ENCODE data around the gene THEM4.
"Not testable (repeated sequence)": the region's sequence is repeated elsewhere in the genome, so short reads cannot be mapped to it uniquely, and the experiment has no call there.

The THEM4 gene

DNA sequence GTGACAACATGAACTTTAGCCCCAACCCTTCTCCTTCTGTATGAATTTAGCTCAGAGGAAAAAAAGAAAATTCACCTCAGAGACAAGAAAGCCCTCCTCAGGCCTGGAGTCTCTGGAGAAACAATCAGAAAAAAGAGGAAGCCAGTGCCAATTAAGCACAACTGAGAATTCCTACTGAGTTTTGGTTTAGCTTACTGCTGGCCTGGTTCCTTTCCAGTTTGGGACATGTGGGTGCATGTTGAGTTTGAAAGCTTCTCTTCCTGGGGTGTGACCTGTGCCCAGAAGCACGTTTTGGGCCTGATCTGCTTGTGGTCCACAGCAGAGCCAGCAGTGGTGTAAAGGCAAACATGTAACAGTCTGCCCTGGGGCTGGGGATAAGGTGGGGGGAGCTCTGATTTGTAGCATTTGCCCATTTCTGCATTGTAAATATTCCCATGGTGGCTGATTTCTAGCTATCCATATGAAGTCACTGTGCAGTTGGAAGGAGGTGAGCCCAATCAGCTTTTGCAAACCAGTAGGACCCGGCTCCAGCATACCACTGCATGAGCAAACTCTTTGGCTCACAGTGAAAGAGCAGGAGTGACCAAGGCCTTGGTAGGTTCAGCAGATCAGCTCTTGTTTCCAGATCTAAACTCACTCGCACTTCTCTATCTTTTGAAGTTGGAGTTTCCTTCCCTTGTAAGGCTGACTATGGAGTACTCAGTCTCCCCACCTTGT, 51.1 kb downstream of the THEM4 start:
- no peak for DNase-seq

DNA sequence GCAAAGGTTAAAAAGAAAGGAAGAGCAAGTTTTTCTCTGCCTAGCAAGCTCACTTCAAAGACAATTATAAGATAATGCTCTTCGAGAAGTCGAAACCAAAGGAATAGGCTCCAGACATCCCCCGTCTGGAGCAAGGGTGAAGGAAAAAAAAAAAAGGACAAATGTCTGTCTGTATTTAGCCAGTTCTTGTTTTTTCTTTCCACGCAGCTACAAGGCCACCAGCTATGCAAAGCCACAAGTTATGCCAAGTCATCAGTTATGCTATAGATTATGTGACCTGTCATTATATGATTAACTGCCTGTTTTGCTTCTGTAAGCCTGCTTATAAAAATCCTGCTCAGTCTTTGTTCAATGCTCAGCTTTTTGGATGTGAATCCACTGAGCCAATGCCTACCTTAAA, 53.4 kb downstream of the THEM4 start:
- DNase-seq, result no peak

DNA sequence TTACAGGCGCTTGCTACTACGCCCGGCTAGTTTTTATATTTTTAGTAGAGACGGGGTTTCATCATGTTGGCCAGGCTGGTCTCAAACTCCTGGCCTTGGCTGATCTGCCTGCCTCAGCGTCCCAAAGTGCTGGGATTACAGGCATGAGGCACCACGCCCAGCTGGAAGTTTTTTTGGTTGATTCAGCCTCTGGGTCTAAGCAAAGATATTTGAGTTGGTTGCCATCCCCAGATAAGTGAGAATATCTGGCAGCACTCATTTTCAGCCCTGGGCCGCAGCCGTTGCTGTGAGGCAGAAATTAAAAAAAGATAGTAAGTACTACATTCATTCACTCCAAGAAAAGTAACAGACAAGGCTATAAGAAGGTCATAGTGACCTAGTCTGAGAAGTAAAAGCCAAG, 53.8 kb downstream of the THEM4 start:
- not testable (repeated sequence) for DNase-seq

DNA sequence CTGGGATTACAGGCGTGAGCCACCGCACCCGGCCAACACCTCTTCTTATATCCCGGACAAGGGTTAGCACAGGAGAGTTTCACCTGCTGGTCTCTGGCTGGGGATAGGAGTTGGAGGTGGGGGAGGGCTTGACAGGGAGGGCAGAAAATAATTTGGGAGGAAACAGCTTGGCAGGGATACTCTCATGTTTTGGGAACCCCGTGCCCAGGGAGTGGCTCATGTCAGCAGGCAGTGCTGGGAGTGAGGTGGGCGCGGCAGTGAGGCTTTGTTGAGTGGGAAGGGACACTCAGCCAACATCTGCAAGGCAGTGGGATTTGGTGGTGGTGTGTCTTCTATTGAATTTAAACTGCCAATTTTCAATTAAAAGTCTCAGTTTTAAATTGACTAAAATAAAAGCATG, 54.7 kb downstream of the THEM4 start:
- no peak for DNase-seq

DNA sequence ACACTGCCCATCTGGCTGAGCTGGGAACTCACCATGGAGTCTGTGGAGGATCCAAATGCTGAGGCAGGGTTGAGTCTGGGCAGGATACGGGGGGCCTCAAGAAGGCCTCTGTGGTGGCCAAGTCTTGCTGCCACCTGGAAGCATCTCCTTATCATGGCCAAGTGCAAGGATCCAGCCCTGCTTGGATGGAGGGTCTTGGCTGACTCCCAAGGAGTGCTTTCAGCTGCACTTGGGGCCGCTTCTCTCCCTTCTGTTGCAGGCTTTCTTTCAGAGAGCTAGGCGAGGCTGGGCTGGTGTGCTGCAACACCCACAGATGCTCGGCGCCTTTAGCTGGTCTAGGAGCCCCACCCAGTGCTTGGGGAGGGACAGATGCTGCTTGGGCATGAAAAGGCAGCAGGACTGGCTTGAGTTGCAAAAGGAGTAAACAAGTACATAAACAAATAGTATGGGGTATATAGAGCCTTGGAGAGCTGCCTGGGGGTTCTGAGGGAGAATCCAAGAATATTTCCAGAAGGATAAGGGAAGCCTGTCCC, 55.8 kb downstream of the THEM4 start, which contains the start of gene THEM5:
Gene THEM5, minus strand, starts transcription at position 302 of the 533 bp plus-strand sequence. Its CDS starts 147 bp downstream, at position 155.
- no peak for DNase-seq

DNA sequence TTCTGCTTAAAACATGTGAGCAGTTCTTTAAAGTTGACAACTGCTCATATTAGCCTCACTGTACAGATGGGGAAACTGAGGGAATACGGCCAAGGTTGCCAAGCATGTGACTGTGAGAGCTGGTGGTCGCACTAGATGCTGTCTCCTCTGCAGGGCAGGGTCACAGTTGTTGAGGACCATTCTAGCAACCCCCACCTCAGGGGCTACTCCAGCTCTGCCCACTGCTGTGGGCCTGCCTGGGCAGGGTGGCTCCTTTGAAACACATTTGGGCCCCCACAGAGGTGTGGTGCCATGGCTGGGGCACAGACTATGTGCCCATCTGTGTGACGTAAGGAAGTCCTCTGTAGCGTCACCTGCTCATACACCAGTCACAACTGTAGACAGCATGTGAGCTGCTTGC, 56.6 kb downstream of the THEM4 start:
- DNase-seq, result no peak

DNA sequence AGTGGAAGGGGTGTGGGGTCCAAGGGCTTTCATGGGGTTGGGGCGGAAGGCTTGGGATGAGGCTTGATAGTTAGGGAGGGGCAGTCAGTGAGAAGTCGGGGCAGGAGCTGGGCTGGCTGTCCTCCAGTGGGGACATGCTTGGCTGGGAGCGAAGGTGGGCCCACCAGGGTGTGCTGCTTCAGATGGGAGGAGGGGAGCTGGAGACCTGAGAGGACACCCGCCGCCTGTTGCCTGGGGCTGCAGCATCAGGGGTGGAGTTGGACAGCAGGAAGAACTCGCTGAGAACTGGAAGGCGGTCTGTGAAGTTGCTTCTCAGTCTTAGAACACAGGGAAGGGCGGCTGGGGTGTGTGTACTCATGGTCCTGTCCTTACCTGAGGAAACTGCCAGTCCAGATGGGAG, 57.4 kb downstream of the THEM4 start:
- DNase-seq, result no peak

DNA sequence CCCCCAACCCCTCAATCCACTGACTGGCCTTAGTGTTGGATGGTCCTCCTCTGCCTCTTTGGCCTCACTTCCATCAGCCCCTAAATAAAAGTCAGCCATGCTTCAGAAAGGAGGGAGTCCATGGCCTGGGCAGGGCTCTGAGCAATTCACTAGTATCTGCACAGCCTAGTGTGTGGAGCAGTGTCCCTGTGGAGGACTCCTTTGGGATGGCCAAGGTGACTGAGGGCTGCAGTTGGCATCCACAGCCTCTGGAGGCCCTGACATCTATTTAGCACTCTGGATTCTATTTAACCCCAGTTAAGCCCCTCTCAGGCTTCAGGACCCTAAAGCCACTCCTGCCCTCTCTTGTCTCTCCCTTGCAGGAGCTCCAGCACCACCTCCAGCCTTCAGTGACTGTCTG, 59.4 kb downstream of the THEM4 start:
- no peak for DNase-seq

DNA sequence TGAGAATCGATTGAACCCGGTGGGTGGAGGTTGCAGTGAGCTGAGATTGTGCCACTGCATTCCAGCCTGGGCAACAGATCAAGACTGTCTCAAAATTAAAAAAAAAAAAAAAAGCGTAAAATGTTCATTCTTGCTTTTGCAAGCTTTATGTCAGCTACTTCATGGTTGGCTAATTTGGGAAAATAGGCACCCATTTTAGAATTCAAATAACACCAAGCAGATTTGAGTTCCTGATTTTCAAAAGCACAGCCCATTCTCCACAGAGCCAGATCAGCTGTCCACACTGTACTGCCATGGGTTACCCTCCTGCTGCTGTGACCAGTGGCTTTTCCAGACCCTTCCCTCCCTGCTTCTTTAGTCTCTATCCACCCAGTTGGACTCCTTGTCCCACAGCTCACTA, 60.2 kb downstream of the THEM4 start:
- no peak for DNase-seq

DNA sequence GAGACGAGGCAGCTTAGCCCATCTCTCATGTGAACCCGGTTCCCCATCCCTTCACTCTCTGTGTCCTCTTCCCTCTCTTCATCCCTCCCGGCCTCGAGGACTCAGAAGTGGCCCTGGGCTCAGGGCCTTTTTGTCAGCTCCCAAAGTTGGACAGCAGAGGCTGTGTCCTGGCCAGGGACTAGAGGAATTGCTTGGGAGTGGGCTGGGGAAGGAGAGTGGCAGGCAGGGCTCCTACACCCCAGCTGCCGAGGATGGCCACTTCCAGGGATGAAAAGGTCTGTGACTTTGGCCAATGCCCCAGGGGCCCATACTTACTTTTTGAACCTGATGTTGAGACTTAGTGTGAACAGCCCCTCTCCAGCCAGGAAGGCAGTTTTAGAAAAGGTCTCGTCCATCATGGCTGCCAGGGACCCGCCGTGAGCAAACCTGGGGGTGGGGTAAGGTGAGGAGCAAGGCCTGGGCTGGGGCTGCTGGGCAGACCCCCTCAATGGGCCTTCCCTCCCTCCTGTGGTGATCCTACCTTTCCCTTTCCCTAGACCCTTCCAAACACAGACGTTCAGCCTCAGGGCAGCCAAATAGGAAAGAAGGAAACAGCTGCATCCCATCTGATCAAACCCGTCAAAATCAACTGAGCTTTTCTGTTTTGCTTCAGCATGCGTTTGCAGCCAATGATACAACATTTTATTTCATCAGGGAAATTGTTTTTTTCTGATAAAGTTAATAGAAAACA, 61.3 kb downstream of the THEM4 start:
- no peak for DNase-seq

DNA sequence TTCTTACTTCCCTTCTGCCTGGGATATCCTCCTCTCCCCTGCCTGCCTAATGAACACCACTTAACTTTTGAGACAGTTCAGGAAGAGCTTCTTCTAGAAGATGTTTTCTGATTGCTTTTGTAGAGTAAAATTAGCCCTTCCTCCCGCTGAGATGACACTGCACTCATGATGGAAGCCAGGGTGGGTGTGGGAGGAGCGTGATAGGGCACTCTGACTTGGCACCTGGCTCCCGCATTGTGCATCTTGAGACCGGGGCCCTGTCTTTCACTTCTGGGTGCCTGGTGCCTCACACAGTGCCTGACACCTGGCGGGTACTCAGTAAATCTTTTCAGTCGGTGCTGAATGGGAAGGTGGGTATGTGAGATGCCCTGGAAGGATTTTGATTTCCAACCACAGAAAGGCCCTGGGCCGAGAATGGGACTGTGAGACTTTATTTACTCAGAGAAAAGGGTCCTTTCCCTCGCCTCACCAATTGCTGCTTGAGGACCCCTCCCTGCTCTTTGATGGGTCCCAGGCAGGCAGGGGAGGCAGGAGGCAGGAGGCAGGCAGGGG, 62.5 kb downstream of the THEM4 start:
- no peak for DNase-seq

DNA sequence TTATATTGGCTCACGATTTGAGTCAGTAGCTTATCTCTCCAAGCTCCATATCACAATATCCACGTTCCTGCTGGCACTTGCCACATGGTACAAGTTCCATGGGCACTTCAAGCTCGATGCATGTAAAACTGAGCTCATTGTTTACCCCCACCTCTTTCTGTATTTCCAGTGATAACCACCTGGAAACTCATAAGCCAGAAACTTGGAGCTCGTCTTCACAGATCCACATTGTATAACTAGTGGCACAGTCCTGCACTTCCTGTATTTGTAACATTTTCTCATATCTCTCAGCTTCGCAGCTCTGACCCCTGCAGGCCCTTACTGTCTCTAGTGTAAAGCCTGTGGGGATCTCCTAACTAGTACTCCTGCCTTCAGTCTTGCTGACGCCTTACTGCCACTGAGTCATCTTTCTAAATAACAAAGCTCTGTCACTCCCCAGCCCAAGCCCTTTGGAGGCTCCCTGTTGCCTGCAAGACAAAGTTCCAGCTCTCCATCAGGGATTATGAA, 63.2 kb downstream of the THEM4 start:
- DNase-seq, result no peak

DNA sequence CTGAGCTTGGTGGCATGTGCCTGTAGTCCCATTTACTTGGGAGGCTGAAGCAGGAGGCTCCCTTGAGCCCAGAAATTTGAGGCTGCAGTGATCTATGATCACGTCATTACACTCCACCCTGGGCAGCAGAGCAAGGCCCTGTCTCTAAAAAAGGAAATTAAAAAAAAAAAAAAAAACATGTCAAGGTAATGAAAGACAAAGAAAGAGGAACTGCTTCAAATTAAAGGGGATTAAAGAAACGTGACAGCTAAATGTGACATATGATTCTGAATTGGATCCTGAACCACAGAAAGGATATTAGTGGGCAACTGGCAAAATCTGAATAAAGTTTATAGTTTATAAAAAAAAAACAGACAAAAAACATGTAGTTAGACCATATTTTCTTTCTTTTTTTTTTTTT, 65.9 kb downstream of the THEM4 start:
- DNase-seq, result no peak

DNA sequence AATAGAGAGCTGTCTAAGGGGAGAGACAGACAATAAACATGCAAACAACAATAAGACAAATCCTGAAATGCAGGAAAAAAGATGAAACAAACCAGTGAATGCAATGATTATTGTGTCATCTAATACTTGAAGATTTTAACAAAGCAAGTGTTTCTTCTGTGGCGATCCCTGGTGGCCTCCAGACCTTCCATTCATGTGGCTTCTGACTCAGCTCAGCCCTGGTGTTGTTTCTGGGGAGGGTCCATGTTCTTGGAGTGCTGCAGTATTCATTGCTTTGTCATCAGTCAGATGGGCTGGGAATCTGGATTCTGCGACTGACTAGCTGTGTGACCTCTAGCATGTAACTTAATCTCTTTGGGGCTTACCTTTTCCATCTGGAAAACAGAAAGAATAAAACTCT, 68.2 kb downstream of the THEM4 start:
- DNase-seq, result no peak

DNA sequence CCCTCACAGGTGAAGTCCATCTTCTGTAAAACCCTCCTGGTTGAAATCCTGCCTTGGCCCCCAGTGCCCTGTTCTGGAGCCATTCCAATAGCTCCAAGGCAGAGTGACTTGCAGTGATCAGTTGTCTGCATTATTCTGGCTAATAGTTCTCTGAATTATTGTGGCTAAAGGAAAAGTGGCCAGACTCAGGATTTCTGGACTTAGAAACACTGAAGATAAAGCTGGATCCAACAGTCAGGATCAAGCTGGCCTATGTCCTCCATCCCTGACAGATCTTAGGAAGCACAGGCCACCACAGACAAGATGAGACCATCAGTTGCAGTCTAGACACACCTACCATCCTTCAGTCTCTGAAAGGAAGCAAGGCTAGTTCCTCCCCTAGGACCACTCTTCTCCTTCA, 68.9 kb downstream of the THEM4 start:
- DNase-seq, result no peak

DNA sequence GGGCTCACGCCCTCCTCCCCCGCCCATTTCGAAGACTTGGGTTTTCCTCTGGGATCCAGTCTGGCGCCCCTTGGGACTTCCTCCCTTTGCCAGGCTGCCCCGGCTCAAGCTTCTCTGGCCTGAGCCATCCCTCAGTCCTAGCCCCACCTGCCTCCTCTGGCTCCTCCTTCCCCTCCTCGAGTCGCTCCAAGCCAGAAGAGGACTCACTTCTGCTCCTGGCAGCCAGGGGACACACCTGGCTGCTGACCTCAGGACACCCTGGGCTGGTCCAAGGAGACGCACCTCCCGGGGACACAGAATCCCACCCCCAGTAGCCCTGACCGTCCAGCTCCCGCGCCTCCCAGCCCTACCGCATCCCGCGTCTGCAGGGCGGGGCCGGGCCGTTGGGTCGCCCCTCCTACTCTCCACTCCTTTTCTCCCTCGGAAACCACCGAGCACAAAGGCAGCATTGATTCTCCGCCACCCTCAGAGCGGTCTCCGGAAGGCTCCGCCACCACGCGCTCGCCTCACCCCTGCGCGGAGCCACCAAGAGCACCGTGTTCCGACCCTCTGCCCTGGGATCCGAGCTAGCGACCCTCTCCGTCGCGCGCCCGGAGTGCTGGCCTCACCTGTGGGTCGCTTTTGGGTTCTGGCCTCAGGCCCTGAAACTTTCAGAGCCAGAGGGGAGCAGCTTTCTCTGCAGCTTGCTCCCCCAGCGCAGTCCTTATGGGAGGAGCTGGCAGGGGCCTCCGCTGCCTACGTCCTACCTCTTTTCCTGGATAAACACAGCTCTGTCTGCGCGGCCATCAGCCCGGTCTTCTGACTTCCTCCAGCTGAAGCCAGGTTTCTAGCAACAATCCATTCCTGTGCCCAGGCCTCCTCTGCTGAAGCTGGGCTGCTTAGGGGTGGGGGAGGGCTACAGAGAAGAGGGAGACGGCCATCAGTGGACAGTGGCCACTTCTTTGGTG, 69.6 kb downstream of the THEM4 start, which contains the start of gene C2CD4D:
Gene C2CD4D, minus strand, starts transcription at position 364 of the 947 bp plus-strand sequence. CDS start 831 bp downstream, outside the sequence.
- DNase-seq, result peak; percentile 52

DNA sequence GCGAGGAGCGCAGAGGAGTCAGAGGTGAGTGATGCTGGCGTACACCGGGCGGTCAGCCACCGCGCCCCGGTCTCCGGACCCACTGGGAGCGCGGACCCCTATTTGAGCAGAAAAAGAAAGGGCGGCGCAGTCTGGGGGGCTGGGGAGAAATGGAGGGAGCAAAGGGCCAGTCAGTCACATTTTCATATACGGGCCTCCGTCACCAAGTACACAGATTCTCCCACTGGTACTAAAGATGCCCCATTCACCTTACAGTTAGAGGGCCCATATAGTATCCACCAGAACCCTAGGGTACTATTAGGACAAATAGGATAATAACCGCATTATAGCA, 70.3 kb downstream of the THEM4 start:
- no peak for DNase-seq

DNA sequence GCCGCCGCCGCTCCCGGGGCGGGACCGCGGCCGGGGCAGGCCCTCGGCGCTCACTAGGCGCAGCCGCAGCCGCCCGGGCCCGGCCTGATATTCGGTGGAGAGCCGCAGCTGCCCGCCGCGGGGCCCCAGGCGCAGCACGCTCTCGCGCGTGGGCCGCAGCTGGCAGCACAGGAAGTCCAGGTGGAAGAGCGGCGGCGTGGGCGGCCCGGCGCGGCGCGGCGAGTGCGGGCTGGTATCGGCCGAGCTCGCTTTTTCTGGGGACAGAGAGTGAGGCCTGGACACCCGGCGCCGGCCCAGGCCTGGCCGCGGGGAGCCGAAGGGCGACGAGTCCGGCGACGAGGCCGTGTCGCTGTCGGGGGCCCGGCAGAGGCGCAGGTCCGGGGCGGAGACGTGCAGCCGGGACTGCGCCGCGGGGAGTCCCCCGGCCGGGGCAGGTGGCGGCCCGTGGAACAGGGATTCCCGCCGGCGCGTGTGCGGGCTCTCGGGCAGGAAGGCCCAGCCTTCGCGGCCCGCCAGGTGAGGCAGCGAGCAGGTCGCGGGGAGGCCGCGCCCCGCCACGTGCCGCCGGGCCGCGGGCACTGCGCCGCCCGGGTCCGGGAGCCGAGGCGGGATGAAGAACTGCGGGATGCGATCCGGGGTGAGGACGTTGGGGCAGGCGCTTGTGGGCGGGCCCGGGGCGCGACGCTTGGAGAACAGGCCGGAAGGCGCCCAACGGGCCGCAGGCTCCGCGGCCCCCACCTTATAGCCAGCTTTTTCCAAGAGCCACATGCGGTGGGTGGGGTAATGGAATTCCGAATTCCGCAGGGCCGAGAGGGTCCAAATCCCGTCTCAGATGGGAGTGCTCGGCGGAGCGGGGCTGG, 70.9 kb downstream of the THEM4 start:
- no peak for DNase-seq

DNA sequence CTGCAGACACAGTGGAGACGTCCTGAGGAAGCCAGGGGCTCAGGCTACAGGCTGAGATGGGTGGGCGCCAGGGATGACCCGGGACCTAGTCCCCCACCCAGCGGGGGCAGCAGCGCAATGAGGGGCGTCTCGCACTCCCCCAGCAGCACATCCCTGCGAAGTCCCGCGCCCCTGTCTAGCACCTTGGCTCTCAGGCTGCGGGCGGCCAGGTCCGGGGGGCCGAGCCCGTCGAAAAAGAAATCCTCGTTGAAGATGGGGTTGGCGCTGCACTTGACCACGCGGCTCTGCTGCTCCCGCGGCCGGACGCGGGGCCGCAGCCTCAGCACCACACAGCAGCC, 71.5 kb downstream of the THEM4 start:
- no peak for DNase-seq

DNA sequence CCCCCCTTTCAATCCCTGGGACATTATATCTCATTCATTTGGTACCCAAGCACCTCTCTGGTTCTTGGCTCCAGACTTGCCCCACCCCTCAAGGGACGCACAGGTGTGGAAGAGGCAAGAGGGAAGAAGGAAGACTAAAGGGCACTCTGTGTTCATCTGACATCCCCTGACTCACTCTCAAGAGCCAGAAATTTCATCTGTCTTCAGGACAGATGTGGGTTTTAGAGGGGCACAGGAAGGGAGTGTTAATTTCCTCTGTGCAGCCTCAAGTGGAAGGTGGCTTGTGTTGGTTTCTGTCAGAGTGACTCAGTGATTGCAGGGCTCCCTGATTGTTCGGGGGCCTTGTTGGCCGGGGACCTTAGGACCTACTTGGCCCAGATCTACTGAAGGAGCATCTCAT, 72.1 kb downstream of the THEM4 start:
- no peak for DNase-seq

DNA sequence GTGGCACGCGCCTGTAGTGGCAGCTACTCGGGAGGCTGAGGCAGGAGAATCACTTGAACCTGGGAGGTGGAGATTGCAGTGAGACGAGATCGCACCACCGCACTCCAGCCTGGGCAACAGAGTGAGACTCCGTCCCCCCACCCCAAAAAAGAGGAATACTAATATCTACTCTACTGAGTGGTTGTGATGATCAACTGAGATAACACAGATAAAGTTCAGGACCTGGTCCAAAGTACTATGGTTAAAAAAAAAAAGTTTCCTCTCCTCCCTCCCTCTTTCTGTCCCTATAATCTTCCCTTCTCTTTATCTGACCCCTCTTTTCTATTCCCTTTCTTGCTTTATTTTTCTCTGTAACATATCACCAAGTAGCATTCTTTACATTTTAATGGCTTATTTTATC, 73.7 kb downstream of the THEM4 start:
- DNase-seq, result no peak

DNA sequence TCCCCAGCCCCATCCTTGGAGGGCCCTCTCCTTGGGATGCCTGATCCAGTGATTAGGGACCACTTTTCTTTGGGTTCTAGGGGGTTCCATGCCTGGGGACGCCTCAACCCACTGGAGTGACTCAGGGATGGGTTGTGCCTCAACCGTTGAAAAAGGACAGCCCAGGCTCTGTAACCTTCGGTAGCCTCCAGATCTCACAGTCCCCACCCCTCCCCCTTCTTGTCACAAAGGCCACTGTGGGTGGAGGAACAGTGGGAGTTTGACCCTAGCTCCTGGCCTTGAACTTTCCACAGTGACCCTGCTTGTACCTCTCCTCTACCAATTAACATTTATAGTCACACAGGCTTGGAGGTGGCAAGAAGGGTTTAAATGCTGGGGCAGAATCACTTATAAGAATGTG, 75.1 kb downstream of the THEM4 start:
- no peak for DNase-seq

Measured in activated T-cell treated with anti-CD3 and anti-CD28 coated beads for 4 hours (primary cell).